CD8-positive, alpha-beta memory T cell (primary cell): ENCODE results near the gene SFMBT1. TPM values are rescaled to one million over a fixed set of nuclear protein-coding genes. Genes with fewer than 3 reads are reported as not detected.

Experiments
- CTCF ChIA-PET: fragments of 350-600 bp; sonication (Branson Sonifier 250); formaldehyde crosslinking; loops from one replicate; lab custom pipeline; 2021; ENCODE audit warnings: antibody characterized with exemption; lab: Charles Lee
- POLR2A ChIA-PET: fragments of 350-600 bp; sonication (Branson Sonifier 250); formaldehyde crosslinking; loops from one replicate; lab custom pipeline; 2021; ENCODE audit warnings: antibody characterized with exemption; lab: Charles Lee
- DNase-seq, 5 donors: peaks; one replicate each; pipeline versions ENCODE4 v3.0.0 to v3.0.0-alpha.2; 2020 to 2022; ENCODE audit warnings: mixed read lengths in 1 of 5
- H3K27ac ChIP-seq: one replicate; pipeline ENCODE4 v1.7.0; 2013; ENCODE audit warnings: low read depth, mild to moderate bottlenecking, low read length, moderate library complexity
- H3K27me3 ChIP-seq: 2 replicates; pipeline ENCODE4 v1.7.0; 2013; ENCODE audit warnings: low read length, mild to moderate bottlenecking; ENCODE audit not compliant: insufficient read depth, poor library complexity, severe bottlenecking
- H3K36me3 ChIP-seq: 2 replicates; pipeline ENCODE4 v1.7.0; 2013; ENCODE audit warnings: mild to moderate bottlenecking, low read length, moderate library complexity; ENCODE audit not compliant: insufficient read depth
- H3K4me1 ChIP-seq: 2 replicates; pipeline ENCODE4 v1.7.0; 2013; ENCODE audit warnings: mild to moderate bottlenecking, low read length, moderate library complexity; ENCODE audit not compliant: insufficient read depth
- H3K4me3 ChIP-seq: 2 replicates; pipeline ENCODE4 v1.7.0; 2013; ENCODE audit warnings: mild to moderate bottlenecking, low read length
- H3K9me3 ChIP-seq: 2 replicates; pipeline ENCODE4 v1.7.0; 2013; ENCODE audit warnings: mild to moderate bottlenecking, low read length
- H3K27ac Mint-ChIP-seq, 8 donors: one replicate each; pipeline ENCODE4 v1.8.0; 2020 to 2021; ENCODE audit warnings: mixed read lengths in 8 of 8, mild to moderate bottlenecking in 6 of 8, inconsistent platforms in 3 of 8, moderate library complexity in 3 of 8
- H3K27me3 Mint-ChIP-seq, 2 donors: one replicate each; pipeline ENCODE4 v1.8.0; 2020 to 2021; ENCODE audit warnings: mixed read lengths in 2 of 2, mild to moderate bottlenecking in 1 of 2, moderate library complexity in 1 of 2
- H3K36me3 Mint-ChIP-seq, 3 donors: one replicate each; pipeline ENCODE4 v1.8.0; 2020 to 2021; ENCODE audit warnings: mixed read lengths in 3 of 3, inconsistent platforms in 1 of 3, mild to moderate bottlenecking in 1 of 3
- H3K4me1 Mint-ChIP-seq, 3 donors: one replicate each; pipeline ENCODE4 v1.8.0; 2020 to 2021; ENCODE audit warnings: mixed read lengths in 3 of 3, inconsistent platforms in 1 of 3, mild to moderate bottlenecking in 1 of 3
- H3K4me3 Mint-ChIP-seq, 7 donors: one replicate each; pipeline ENCODE4 v1.8.0; 2020 to 2021; ENCODE audit warnings: mixed read lengths in 7 of 7, mild to moderate bottlenecking in 6 of 7, moderate library complexity in 4 of 7, inconsistent platforms in 2 of 7
- H3K9me3 Mint-ChIP-seq, 5 donors: one replicate each; pipeline ENCODE4 v1.8.0; 2020 to 2022; ENCODE audit warnings: mixed read lengths in 5 of 5, mild to moderate bottlenecking in 3 of 5, moderate library complexity in 2 of 5, inconsistent platforms in 1 of 5
- polyA plus RNA-seq: library from polyadenylated mRNA; unstranded; fragments of 300-500 nt; fragmentation: Illumina TruSeq; gene quantifications from one replicate; pipeline ENCODE4 v1.2.3, GENCODE V29; 2021
- total RNA-seq, 2 experiments: library from RNA; stranded (reverse); gene quantifications; one replicate each; pipeline ENCODE4 v1.2.3, GENCODE V29; 2021

The SFMBT1 gene
- total and polyA plus RNA-seq, 3 experiments from 2014 or later, result 17.0 to 21.0 (median 18.3) TPM

DNA sequence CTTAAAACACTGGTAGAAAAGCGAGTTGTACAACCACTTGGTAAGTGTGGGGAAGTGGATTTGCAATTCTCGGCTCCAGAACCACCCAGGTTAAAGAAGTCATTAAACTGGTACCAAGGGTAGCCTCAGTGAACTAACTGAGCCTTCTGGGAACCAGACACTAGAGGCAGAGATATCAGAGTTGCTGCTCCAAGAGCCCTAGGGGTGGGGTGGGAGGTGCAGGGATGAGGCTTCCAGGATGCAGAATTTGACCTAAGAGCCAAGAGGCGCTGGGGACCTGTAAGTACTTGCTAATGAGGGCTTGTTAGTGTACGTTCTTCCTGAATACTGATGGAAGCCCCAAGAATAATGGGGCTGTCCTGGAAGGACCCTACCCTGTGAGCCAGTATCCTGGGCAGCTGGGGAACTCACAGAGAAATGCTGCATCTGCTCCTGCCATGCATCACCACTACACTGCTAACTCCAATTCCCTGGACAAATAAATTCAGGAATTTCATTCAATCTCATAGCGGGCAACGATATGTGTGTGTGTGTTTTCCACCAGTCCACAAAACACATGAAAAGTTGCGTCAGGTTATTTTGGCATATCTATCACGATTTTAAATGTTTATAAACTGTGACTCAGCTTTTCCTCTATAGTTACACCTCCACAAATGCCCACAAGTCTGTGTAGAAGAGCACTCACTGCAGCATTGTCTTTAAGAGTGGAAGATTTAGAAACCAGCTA lies 172.3 kb downstream of the SFMBT1 start:
- no peaks in the 10 kb centered on the region for H3K9me3 ChIP-seq
- H3K27ac Mint-ChIP-seq, result no peak overlapping the region
- no peaks in the 10 kb centered on the region for H3K27me3 Mint-ChIP-seq
- POLR2A ChIA-PET, result no interaction called here
- H3K4me1 Mint-ChIP-seq, result peaks cover 31 to 70% (median 43%) of the 10 kb centered on the region in 3 donors
- CTCF ChIA-PET, result interaction anchor here (1.2 to 1.3 kb wide), 2 partner anchors 19 to 28 kb away, joined by 3 to 5 read pairs; no protein-coding TSS in a partner anchor
- DNase-seq, result no peak
- H3K27me3 ChIP-seq, result no peaks in the 10 kb centered on the region
- H3K4me1 ChIP-seq, result peaks cover 11% of the 10 kb centered on the region
- no peak overlapping the region for H3K4me3 ChIP-seq
- H3K36me3 Mint-ChIP-seq, result peaks cover 0 to 22% (median 8%) of the 10 kb centered on the region in 3 donors
- no peak overlapping the region for H3K4me3 Mint-ChIP-seq
- no peaks in the 10 kb centered on the region for H3K36me3 ChIP-seq
- H3K9me3 Mint-ChIP-seq, result no peaks in the 10 kb centered on the region
- no peak overlapping the region for H3K27ac ChIP-seq

DNA sequence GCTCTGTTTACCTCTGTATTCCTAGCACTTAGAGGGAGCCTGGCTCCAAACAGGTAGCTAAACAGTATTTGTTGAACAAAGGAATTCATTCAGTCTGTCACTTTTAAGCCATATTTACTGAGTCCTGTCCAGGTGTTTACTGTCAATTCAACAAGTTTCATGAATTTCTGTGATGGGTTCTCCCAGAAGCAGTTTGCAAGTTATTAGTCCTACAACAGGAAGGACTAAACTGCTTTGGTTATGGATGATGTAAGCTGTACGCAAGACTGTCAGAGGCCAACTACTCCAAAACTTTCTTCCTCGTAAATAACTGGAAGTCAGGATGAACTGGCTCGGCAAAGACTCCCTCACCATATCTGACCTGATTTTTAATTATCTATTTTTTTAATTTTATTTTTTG lies 173.6 kb downstream of the SFMBT1 start:
- peaks cover 11% of the 10 kb centered on the region for H3K4me1 ChIP-seq
- peaks cover 5 to 20% (median 8%) of the 10 kb centered on the region in 3 donors for H3K36me3 Mint-ChIP-seq
- H3K9me3 Mint-ChIP-seq, result no peaks in the 10 kb centered on the region
- ChIA-PET CTCF (interaction anchor here (1.3 kb wide), 1 partner anchor 29 kb away, joined by 3 read pairs; no protein-coding TSS in a partner anchor), POLR2A (no interaction called here)
- no peaks in the 10 kb centered on the region for H3K27me3 Mint-ChIP-seq
- H3K27ac Mint-ChIP-seq, result peak overlapping the region in 2 of 8 donors; percentile 37 to 67
- H3K27ac ChIP-seq, result no peak overlapping the region
- no peak overlapping the region for H3K4me3 Mint-ChIP-seq
- no peaks in the 10 kb centered on the region for H3K9me3 ChIP-seq
- no peaks in the 10 kb centered on the region for H3K27me3 ChIP-seq
- DNase-seq, result no peak
- no peak overlapping the region for H3K4me3 ChIP-seq
- H3K36me3 ChIP-seq, result no peaks in the 10 kb centered on the region
- H3K4me1 Mint-ChIP-seq, result peaks cover 29 to 63% (median 40%) of the 10 kb centered on the region in 3 donors

DNA sequence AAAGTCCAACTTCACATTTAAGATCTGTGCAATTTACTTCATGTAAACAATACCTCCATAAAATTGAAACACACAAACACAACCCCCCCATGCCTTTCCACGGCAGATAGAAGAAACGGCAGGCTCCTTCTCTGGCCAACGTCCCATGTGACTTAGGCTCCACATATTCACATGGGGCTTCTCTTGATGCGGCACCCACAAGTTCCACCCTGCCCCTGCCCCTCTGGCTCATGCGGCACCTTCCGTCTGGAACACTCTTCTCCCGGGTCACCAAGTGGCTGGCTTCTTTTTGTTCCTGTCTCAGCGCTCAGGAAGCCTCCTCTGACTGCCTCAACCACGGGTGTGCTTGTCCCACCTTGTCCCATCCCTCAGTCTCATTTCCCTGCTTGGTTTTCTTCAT lies 174.1 kb downstream of the SFMBT1 start:
- no peak overlapping the region for H3K4me3 Mint-ChIP-seq
- DNase-seq, result no peak
- peaks cover 5 to 24% (median 8%) of the 10 kb centered on the region in 3 donors for H3K36me3 Mint-ChIP-seq
- ChIA-PET POLR2A (no interaction called here), CTCF (interaction anchor here (1.3 kb wide), 1 partner anchor 30 kb away, joined by 3 read pairs; no protein-coding TSS in a partner anchor)
- Histone ChIP-seq H3K36me3 (no peaks in the 10 kb centered on the region), H3K9me3 (no peaks in the 10 kb centered on the region), H3K4me3 (no peak overlapping the region), H3K4me1 (peaks cover 11% of the 10 kb centered on the region), H3K27ac (no peak overlapping the region), H3K27me3 (no peaks in the 10 kb centered on the region)
- no peaks in the 10 kb centered on the region for H3K9me3 Mint-ChIP-seq
- peak overlapping the region in 6 of 8 donors; percentile 6 to 67 (median 38) for H3K27ac Mint-ChIP-seq
- H3K27me3 Mint-ChIP-seq, result no peaks in the 10 kb centered on the region
- peaks cover 29 to 58% (median 40%) of the 10 kb centered on the region in 3 donors for H3K4me1 Mint-ChIP-seq

DNA sequence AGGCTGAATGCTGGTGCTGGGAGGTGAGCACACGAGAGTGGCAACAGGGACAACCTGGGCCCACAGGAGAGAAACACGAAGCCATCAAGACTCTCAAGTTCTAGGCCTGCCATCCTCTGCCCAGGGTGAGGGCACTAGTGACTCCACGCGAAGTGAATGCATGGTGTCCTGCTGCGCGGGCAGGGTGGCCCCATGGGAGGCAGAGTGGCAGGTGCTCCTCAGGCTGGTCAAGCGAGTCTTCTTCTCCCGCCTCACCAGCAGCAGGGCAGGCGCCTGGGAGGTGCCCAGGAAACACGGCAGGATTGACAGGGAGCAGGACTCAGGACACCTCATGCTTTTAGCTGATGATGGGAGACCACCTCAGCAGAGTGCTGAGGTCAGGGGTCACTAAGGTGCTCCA lies 175.4 kb downstream of the SFMBT1 start:
- Mint-ChIP-seq H3K9me3 (peaks cover 0 to 7% (median 3%) of the 10 kb centered on the region in 5 donors), H3K36me3 (peaks cover 17 to 33% (median 17%) of the 10 kb centered on the region in 3 donors), H3K4me3 (no peak overlapping the region), H3K27ac (peak overlapping the region in 1 of 8 donors; percentile 38), H3K27me3 (no peaks in the 10 kb centered on the region), H3K4me1 (peaks cover 31 to 45% (median 34%) of the 10 kb centered on the region in 3 donors)
- ChIA-PET POLR2A (no interaction called here), CTCF (no interaction called here)
- Histone ChIP-seq H3K27me3 (no peaks in the 10 kb centered on the region), H3K9me3 (no peaks in the 10 kb centered on the region), H3K4me1 (peaks cover 6% of the 10 kb centered on the region), H3K27ac (no peak overlapping the region), H3K36me3 (no peaks in the 10 kb centered on the region), H3K4me3 (no peak overlapping the region)
- no peak for DNase-seq

DNA sequence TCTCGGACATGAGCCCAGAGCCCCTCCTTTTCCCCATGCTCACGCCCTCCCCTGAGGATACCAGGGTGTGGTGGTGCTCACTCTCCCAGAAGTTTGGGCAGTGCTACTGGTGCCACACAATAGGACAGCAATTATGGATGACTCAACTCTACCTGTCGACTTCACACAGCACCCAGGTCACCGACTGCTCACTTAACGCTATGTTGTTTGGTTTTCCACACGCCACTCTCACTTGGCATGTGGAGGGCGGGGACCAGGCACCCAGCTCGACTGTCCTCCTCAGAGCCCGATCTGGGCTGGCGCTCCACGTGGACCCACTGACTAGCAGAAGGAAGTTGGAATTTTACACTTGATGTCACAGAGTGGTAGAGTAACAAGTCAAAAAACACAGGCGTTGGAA lies 179.4 kb downstream of the SFMBT1 start:
- peaks cover 0 to 15% (median 12%) of the 10 kb centered on the region in 5 donors for H3K9me3 Mint-ChIP-seq
- Histone ChIP-seq H3K27me3 (no peaks in the 10 kb centered on the region), H3K4me3 (no peak overlapping the region), H3K9me3 (no peaks in the 10 kb centered on the region), H3K27ac (no peak overlapping the region), H3K4me1 (no peaks in the 10 kb centered on the region), H3K36me3 (no peaks in the 10 kb centered on the region)
- no peak for DNase-seq
- H3K4me3 Mint-ChIP-seq, result peak overlapping the region in 1 of 7 donors; percentile 13
- H3K27me3 Mint-ChIP-seq, result no peaks in the 10 kb centered on the region
- POLR2A ChIA-PET, result no interaction called here
- H3K4me1 Mint-ChIP-seq, result peaks cover 4 to 26% (median 12%) of the 10 kb centered on the region in 3 donors
- H3K36me3 Mint-ChIP-seq, result peaks cover 18 to 48% (median 37%) of the 10 kb centered on the region in 3 donors
- CTCF ChIA-PET, result no interaction called here
- H3K27ac Mint-ChIP-seq, result peak overlapping the region in 2 of 8 donors; percentile 11 to 61

DNA sequence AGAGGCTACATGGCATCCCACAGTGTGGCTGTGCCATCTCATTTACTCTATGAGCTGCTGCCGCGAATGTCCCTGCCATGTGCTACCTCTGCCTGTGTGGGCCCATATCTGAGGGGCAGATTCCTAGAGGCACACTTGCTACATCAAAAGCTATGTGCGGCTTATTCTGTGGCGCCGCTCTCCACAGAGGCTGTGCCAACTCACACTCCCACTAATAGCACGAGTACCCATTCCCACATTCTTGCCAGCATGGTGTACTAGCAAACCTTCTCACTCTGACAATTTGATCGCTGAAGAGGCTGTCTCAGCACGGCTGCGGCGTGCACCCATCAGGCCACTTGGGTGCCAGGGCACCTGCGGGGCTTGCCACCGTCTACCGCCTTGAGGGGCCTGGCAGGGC lies 179.9 kb downstream of the SFMBT1 start:
- Histone ChIP-seq H3K4me1 (no peaks in the 10 kb centered on the region), H3K27me3 (no peaks in the 10 kb centered on the region), H3K36me3 (no peaks in the 10 kb centered on the region), H3K4me3 (no peak overlapping the region), H3K9me3 (no peaks in the 10 kb centered on the region), H3K27ac (no peak overlapping the region)
- Mint-ChIP-seq H3K4me1 (peaks cover 3 to 24% (median 11%) of the 10 kb centered on the region in 3 donors), H3K9me3 (peaks cover 0 to 15% (median 12%) of the 10 kb centered on the region in 5 donors), H3K27me3 (no peaks in the 10 kb centered on the region), H3K4me3 (no peak overlapping the region), H3K36me3 (peaks cover 18 to 48% (median 37%) of the 10 kb centered on the region in 3 donors), H3K27ac (peak overlapping the region in 1 of 8 donors; percentile 13)
- ChIA-PET POLR2A (no interaction called here), CTCF (no interaction called here)
- DNase-seq, result no peak

DNA sequence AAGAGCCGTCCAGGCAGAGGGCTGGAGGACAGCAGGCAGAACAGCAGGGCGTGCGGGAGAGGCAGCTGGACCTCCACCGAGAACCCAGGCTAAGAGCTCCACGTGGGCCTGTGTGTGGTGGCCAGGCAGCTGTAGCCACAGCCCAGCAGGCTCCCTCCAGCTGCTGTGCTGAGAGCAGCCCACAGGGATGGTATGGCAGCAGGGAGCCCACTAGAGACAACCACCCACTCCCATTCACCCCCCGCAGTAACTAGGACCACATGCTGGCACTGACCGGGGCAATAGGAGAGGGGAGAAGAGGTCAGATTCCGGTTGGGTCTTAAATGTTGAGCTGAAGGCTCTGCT lies 185.5 kb downstream of the SFMBT1 start:
- Mint-ChIP-seq H3K4me3 (no peak overlapping the region), H3K27me3 (no peaks in the 10 kb centered on the region), H3K36me3 (peaks cover 10 to 46% (median 20%) of the 10 kb centered on the region in 3 donors), H3K9me3 (peaks cover 0 to 8% (median 7%) of the 10 kb centered on the region in 5 donors), H3K4me1 (peaks cover 9 to 18% (median 13%) of the 10 kb centered on the region in 3 donors), H3K27ac (peak overlapping the region in 2 of 8 donors; percentile 8 to 37)
- no peak for DNase-seq
- no peaks in the 10 kb centered on the region for H3K27me3 ChIP-seq
- ChIA-PET CTCF (no interaction called here), POLR2A (no interaction called here)
- no peak overlapping the region for H3K27ac ChIP-seq
- H3K4me1 ChIP-seq, result no peaks in the 10 kb centered on the region
- no peaks in the 10 kb centered on the region for H3K36me3 ChIP-seq
- no peak overlapping the region for H3K4me3 ChIP-seq
- H3K9me3 ChIP-seq, result no peaks in the 10 kb centered on the region

DNA sequence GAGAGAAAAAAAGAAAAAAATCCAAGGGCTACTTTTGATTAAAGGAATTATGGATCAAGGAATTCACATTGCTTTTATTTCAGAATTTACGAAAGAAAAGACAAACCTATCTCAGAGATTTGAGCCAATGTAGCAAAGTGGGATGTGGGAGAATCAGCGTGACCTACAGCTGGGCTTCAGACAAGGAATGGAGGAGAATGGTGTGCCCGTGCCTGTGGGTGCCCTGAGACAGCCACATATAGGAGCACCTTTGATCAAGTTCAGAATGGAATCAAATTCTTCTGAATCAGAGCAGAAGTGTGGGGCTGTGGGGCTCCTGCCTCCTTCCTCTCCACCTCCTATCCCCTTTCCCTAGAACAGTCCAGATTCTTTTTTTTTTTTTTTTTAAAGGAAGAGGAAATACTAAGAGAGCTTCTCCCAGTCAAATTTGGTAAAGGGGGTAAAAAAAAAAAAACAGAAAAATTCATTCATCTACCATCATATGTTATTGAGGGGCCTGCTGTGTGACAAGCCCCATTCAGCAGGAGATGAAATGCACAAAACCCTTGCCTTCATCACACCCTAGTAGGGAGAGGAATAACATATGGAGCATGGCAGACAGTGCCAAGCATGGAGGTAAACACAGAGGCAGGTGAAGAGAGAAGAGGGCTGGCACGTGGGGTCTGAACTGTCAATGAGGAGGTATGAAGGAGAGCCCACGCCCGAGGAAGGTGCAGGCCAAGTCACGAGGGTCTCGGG lies 186.0 kb downstream of the SFMBT1 start:
- H3K36me3 ChIP-seq, result no peaks in the 10 kb centered on the region
- CTCF ChIA-PET, result no interaction called here
- no peak for DNase-seq
- Mint-ChIP-seq H3K9me3 (peaks cover 0 to 5% (median 4%) of the 10 kb centered on the region in 5 donors), H3K4me1 (peaks cover 9 to 18% (median 11%) of the 10 kb centered on the region in 3 donors), H3K36me3 (peaks cover 10 to 49% (median 17%) of the 10 kb centered on the region in 3 donors), H3K27me3 (no peaks in the 10 kb centered on the region), H3K4me3 (no peak overlapping the region), H3K27ac (peak overlapping the region in 2 of 8 donors; percentile 47 to 50)
- POLR2A ChIA-PET, result no interaction called here
- H3K27me3 ChIP-seq, result no peaks in the 10 kb centered on the region
- H3K4me1 ChIP-seq, result no peaks in the 10 kb centered on the region
- H3K4me3 ChIP-seq, result no peak overlapping the region
- H3K9me3 ChIP-seq, result no peaks in the 10 kb centered on the region
- H3K27ac ChIP-seq, result no peak overlapping the region
